Muscle layer of duodenum (tissue), 2 donors: ENCODE measurements around the gene GRB7.
"Not testable (repeated sequence)": the region's sequence is repeated elsewhere in the genome, so short reads cannot be mapped to it uniquely, and the experiment has no call there.

ENCODE experiments used
- H3K27ac ChIP-seq: one replicate; pipeline ENCODE4 v1.7.0; 2013; ENCODE audit warnings: mild to moderate bottlenecking, low read length
- H3K27me3 ChIP-seq: one replicate; pipeline ENCODE4 v1.7.0; 2013; ENCODE audit warnings: low read depth, mild to moderate bottlenecking, control low read depth, low read length
- H3K36me3 ChIP-seq, 2 donors: one replicate each; pipeline ENCODE4 v1.7.0; 2013; ENCODE audit warnings: low read length in 2 of 2, control low read depth in 1 of 2, mild to moderate bottlenecking in 1 of 2; ENCODE audit not compliant: insufficient read depth in 2 of 2, control insufficient read depth in 1 of 2
- H3K4me1 ChIP-seq, 2 donors: one replicate each; pipeline ENCODE4 v1.7.0; 2013; ENCODE audit warnings: low read length in 2 of 2, mild to moderate bottlenecking in 2 of 2, control low read depth in 1 of 2, moderate library complexity in 1 of 2; ENCODE audit not compliant: insufficient read depth in 2 of 2, control insufficient read depth in 1 of 2
- H3K4me3 ChIP-seq, 2 donors: one replicate each; pipeline ENCODE4 v1.7.0; 2013; ENCODE audit warnings: low read length in 2 of 2, low read depth in 1 of 2, mild to moderate bottlenecking in 1 of 2
- H3K9me3 ChIP-seq, 2 donors: one replicate each; pipeline ENCODE4 v1.7.0; 2013; ENCODE audit warnings: low read length in 2 of 2, control low read depth in 1 of 2, mild to moderate bottlenecking in 1 of 2; ENCODE audit not compliant: control insufficient read depth in 1 of 2
- donor health status: healthy.

GRB7 gene

DNA sequence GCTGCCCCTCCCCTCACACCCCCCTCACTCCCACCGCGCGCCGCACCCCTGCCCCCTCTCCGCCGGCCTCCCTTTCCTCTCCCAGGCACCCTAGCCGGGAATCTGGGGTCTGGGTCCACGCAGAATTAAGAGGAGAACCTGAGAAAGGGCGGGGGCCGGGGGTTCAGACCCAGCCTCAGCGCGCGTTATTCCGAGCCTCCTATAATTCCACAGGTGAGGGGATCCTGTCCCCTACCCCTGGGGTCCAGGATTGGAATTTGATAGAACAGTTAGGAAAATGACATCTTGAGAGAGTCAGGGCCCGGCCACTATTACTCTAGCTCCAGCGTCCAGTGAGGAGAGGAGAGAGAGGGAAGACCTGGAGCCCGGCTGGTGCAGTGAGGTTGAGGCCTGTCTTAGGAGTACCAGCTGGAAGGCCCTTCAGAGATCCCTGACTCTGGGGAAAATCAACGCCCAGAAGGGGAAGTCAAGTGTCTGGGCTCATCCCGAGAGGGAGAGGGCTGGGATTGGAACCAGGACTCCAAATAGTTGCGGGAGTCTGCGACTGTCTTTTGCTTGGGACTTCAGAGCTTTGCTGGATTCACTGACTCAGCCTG is 17.3 kb downstream of the GRB7 start:
- no peaks in the 10 kb centered on the region for H3K27me3 ChIP-seq
- peaks cover 8 to 9% of the 10 kb centered on the region in 2 donors for H3K4me1 ChIP-seq
- H3K4me3 ChIP-seq = peak overlapping the region; percentile 52 to 71
- no peaks in the 10 kb centered on the region for H3K36me3 ChIP-seq
- H3K9me3 ChIP-seq = no peaks in the 10 kb centered on the region
- H3K27ac ChIP-seq = peak overlapping the region; percentile 67

DNA sequence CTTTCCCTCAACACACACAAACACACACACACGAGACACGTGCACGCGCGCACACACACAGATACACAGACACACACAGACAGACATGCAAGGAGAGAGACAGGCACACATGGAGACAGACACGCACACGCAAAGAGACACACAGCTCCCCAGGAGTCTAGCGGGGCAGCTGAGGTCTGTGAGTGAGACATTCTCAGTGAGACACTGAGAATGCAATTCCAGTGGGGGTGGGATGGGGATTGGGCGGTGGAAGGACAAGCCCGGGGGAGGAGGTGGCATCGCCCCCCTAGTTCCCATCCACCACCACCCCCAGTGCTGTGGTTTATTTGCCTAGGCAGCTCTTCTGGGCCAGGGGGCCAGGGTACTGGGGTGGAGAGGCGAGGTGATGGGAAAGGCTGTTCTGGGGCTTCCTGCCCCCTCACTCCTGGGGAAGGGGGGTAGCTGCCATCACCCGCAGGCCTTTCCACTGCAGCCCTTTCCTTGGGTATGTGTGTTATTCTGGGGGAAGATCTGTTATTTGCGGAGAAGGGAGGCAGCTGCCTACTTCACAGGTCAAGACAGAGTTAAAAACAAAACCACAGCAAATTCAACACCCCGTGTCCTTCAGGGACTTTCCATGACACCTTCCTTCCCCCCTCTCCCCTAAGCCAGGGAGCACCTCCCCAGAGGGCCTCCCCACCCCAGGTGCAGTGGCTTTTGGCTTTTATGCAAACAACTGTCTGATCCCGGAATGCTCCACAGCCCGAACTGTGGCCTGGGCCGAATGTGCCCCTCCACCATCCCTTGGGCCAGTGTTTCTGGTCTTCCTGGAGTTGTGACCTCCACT is 18.0 kb downstream of the GRB7 start:
- H3K4me1 ChIP-seq = peaks cover 8 to 9% of the 10 kb centered on the region in 2 donors
- H3K27me3 ChIP-seq = no peaks in the 10 kb centered on the region
- no peaks in the 10 kb centered on the region for H3K36me3 ChIP-seq
- no peak overlapping the region for H3K4me3 ChIP-seq
- H3K9me3 ChIP-seq = no peaks in the 10 kb centered on the region
- H3K27ac ChIP-seq = peak overlapping the region; percentile 67

DNA sequence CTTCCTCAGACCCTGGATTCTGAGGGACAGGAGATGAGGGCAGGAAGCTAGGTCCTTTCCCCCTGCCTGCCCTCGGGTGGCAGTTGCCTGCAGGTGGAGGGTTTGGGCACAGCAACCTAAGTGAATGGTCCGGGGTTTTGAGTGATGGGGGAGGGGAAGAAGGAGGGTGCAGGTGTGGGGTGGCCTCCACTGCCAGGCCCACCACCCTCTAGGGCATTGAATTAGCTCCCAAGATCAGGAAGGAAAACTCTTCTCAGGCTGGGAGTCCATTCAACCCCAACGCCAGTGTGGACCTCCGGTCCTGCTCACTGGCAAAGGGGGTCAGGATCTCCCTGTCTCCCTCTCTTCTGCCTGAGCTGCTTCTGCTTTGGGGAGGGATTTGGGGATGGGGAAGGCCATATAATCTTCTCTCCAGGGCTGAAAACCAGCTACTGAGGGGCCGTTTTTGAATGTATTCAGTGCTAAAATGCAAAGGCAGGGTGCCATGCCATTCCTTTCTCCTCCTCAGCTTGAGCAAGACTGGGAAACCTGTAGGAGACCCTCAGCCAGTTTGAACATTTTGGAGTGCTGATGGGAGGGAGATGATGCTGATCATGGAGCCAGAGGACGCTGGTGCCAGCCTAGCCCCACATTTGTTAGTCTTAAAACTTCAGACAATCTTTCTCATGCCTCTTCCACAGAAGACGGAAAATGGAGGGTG is 18.8 kb downstream of the GRB7 start:
- peaks cover 8 to 9% of the 10 kb centered on the region in 2 donors for H3K4me1 ChIP-seq
- no peak overlapping the region for H3K27ac ChIP-seq

DNA sequence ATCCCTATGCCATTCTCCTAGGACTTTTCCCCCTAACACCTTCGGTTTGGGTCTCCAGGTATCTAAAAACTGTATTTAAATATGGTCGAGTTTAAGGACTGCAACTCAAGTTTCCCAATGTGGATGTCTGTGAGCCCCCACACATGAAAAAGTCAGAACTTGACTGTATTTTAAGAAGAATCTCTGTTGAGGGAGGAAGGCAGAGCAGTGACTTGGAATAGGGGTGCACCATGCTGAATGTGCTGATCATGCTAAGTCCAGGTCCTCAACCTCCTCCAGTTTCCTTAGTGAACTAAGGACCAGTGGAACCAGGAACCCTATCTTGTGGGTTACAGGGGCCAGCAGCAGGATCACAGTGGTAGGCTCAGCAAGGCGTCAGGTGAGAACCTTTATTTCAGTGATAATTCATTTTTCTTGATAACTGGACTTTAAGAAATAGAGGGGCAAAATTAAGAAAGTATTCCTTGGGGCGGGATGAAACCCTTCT is 19.5 kb downstream of the GRB7 start:
- no peak overlapping the region for H3K4me3 ChIP-seq
- no peaks in the 10 kb centered on the region for H3K27me3 ChIP-seq
- peaks cover 8 to 9% of the 10 kb centered on the region in 2 donors for H3K4me1 ChIP-seq
- H3K36me3 ChIP-seq = no peaks in the 10 kb centered on the region
- H3K27ac ChIP-seq = no peak overlapping the region
- H3K9me3 ChIP-seq = no peaks in the 10 kb centered on the region

More for the DNA sequence above, 18.8 kb downstream of the GRB7 start:
- no peak overlapping the region for H3K4me3 ChIP-seq
- no peaks in the 10 kb centered on the region for H3K27me3 ChIP-seq
- no peaks in the 10 kb centered on the region for H3K36me3 ChIP-seq
- H3K9me3 ChIP-seq = no peaks in the 10 kb centered on the region

DNA sequence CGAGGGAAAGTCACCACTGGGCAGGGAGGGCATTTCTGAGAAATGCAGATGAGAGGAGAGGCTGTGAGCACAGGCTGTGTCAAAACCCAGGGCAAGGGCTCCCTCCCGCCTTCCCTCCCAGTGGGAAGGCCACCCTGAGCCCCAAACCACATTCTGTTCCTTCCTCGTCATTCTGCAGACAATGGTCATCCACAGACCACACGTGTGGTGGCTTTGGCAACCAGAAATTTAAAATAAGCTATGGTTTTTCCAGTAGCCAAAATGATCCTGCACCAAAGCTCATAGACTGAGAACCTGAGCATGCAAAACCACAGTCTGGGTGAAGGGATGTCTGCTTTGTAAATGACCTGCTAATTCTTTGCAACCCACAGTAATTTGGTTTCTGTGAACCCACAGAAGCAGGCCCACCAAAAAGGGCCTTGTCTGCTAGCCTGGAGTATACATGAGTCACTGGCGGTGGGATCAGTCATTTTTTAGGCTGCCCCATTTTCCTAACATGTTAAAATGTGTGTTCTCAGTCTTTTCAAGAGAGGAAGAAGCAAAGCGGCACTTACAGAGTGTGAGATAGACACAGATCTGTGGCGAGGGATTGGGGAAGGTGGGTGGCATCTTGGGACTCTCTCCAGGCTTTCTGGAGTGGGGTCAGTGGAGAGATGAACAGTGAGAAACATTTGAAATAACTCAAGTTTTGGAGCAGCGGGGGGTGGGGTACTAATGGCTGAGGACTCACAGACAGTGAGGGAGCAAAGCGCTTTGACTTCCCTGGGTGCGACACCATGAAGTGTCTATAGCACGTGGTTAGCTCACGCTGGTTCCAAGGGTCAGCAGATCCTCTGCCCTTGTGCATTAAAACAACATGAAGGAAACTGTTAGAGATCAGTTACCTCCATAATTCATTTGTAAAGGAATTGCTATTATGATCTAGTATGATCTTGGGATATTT is 20.5 kb downstream of the GRB7 start:
- no peaks in the 10 kb centered on the region for H3K36me3 ChIP-seq

DNA sequence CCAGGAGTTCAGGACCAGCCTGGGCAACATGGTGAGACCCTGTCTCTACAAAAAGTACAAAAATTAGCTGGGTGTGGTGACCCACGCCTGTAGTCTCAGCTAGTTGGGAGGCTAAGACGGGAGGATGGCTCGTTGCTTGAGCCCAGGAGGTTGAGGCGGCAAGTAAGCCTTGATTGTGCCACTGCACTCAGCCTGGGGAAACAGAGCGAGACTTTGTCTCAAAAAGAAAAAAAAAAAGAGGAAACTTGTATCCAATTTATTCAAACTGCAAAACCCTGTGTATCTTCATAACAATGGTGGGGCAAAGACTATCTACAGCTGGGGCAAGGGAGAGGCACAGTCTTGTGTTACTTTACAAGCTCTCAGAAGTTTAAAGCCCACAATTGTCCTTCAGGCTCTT is 21.5 kb downstream of the GRB7 start:
- H3K4me1 ChIP-seq = peaks cover 6 to 8% of the 10 kb centered on the region in 2 donors
- H3K4me3 ChIP-seq = no peak overlapping the region
- no peak overlapping the region for H3K27ac ChIP-seq
- H3K27me3 ChIP-seq = no peaks in the 10 kb centered on the region
- H3K36me3 ChIP-seq = no peaks in the 10 kb centered on the region
- H3K9me3 ChIP-seq = no peaks in the 10 kb centered on the region

More for the DNA sequence above, 20.5 kb downstream of the GRB7 start:
- H3K27me3 ChIP-seq = no peaks in the 10 kb centered on the region
- no peaks in the 10 kb centered on the region for H3K9me3 ChIP-seq
- H3K4me3 ChIP-seq = no peak overlapping the region
- H3K4me1 ChIP-seq = peaks cover 7 to 8% of the 10 kb centered on the region in 2 donors
- no peak overlapping the region for H3K27ac ChIP-seq

DNA sequence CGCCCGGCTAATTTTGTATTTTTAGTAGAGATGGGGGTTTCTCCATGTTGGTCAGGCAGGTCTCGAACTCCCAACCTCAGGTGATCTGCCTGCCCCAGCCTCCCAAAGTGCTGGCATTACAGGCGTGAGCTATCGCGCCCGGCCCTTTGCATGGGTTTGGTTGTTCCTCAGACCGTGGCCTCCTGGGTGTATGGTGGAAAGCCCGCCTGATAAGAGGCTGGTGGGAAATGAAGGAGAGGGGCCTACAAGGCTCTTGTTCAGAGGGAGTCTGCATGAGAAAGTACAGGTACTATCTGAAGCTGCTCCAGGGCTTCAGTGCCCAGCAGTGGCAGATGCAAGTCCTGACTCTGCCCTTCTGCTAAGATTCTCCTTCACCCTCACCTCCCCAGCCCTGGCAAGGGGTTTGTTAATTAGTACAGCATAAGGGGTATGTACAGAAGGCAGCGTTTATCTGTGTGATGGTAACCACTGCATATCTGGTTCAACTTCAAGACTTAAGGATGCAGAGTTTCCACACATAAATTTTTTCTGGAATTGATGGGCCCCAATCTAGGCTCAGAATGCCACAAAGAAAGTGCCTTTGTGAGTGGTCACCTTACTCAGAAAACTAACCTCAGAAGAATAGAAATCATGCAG is 24.2 kb downstream of the GRB7 start:
- Histone ChIP-seq H3K27ac (no peak overlapping the region), H3K27me3 (no peaks in the 10 kb centered on the region), H3K4me1 (no peaks in the 10 kb centered on the region)

DNA sequence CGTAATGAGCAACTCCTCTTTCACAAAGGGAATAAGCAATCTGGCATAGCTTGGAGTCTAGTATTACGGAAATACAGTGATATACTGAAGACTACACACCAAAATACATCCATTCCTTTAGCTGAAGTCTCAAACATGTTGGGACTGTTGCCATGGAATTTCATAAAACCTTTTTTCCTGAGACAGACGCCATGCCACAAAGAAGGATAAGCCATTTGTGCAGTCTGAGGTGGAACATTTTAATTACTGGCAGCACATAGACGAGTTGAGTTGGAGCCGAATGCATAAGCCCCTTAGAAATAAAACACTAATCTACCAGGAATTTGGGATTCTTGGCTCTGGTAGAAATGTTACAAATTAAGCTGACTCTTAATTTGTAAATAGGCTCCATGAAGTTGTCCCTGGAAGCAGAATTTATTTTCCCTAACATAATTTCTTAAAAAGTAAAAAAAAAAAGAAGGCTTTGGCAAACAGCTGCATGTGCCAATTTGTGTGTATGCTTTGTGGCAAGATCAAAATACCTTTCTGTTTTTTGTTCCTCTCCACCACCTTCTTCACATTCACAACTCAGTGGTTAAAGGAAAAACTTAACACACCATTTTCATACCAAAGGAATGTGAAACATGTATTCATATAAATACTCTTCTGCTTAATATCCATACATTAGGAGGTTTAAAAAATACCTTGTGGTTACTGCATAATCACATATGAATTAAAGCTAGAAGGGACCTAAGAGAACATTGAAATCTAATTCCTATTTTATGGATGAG is 25.5 kb downstream of the GRB7 start:
- Histone ChIP-seq H3K4me3 (no peak overlapping the region), H3K27ac (no peak overlapping the region), H3K36me3 (no peaks in the 10 kb centered on the region), H3K27me3 (no peaks in the 10 kb centered on the region), H3K9me3 (no peaks in the 10 kb centered on the region), H3K4me1 (no peaks in the 10 kb centered on the region)

More for the DNA sequence above, 24.2 kb downstream of the GRB7 start:
- Histone ChIP-seq H3K9me3 (no peaks in the 10 kb centered on the region), H3K4me3 (no peak overlapping the region), H3K36me3 (no peaks in the 10 kb centered on the region)

DNA sequence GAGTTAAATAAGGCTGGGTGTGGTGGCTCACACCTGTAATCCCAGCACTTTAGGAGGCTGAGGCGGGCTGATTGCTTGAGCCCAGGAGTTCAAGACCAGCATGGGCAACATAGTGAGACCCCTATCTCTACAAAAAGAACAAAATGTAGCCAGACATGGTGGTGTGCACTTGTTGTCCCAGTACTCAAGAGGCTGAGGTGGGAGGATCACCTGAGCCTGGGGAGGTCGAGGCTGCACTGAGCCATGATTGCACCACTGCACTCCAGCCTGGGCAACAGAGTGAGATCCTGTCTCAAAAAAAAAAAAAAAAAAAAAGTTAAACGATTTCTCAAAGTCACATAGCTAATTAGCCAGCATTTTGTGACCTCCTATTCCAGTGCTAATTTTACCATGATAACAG is 26.4 kb downstream of the GRB7 start:
- H3K4me1 ChIP-seq, H3K4me3 ChIP-seq, H3K36me3 ChIP-seq, H3K27me3 ChIP-seq, H3K27ac ChIP-seq, H3K9me3 ChIP-seq: not testable (repeated sequence)

DNA sequence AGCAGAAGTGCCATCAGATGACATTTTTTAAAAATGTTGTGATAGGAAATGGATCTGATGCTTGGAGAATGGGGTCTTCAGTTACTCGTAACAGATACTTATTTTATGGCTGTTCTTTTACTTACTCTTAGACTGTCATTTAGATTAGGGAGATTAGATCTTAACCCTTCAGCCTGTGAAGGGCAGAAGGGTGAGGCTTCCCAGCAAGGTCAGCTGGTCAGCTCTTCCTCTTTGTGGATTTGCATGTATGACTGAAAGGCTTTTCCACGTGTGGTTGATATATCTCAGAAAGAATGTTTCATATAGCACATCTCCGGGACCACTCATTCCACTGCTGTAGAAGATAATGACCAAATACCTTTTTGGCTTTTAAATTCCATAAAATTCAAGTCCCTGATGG is 27.4 kb downstream of the GRB7 start:
- no peak overlapping the region for H3K4me3 ChIP-seq
- H3K27me3 ChIP-seq = no peaks in the 10 kb centered on the region
- no peaks in the 10 kb centered on the region for H3K4me1 ChIP-seq
- H3K36me3 ChIP-seq = no peaks in the 10 kb centered on the region
- H3K9me3 ChIP-seq = no peaks in the 10 kb centered on the region
- no peak overlapping the region for H3K27ac ChIP-seq
